Measurements from ENCODE around the gene UGT2B17.
"Not testable (repeated sequence)": the region's sequence is repeated elsewhere in the genome, so short reads cannot be mapped to it uniquely, and the experiment has no call there.

UGT2B17 gene

GRCh38 chr4:68569036-68569435 lies 7.1 kb downstream of the UGT2B17 start:
- not testable (repeated sequence) for DNase-seq (ENCODE audit: low read depth, low spot score)

- not testable (repeated sequence) for DNase-seq (ENCODE audit: low read depth, low spot score)
These were observed 7.6 kb downstream of the UGT2B17 start for GRCh38 chr4:68568535-68568934.

GRCh38 chr4:68566364-68566763 lies 9.8 kb downstream of the UGT2B17 start:
- not testable (repeated sequence) for DNase-seq (ENCODE audit: low read depth, low spot score)

- DNase-seq (ENCODE audit: low read depth, low spot score) = not testable (repeated sequence)
These were observed 11.0 kb downstream of the UGT2B17 start for GRCh38 chr4:68565082-68565481.

- DNase-seq (ENCODE audit: low read depth, low spot score) = not testable (repeated sequence)
These were observed 15.6 kb downstream of the UGT2B17 start for GRCh38 chr4:68560364-68561070.

GRCh38 chr4:68553830-68554229 lies 22.3 kb downstream of the UGT2B17 start:
- DNase-seq (ENCODE audit: low read depth, low spot score) = not testable (repeated sequence)

- DNase-seq (ENCODE audit: low read depth, low spot score) = not testable (repeated sequence)
These were observed 23.0 kb downstream of the UGT2B17 start for GRCh38 chr4:68552818-68553811.

- not testable (repeated sequence) for DNase-seq (ENCODE audit: low read depth, low spot score)
These were observed 33.4 kb downstream of the UGT2B17 start for GRCh38 chr4:68542742-68543141.

- no peak for DNase-seq (ENCODE audit: low read depth, low spot score)
These were observed 39.7 kb downstream of the UGT2B17 start for GRCh38 chr4:68536375-68536774.

GRCh38 chr4:68535974-68536373 lies 40.1 kb downstream of the UGT2B17 start:
- DNase-seq (ENCODE audit: low read depth, low spot score) = no peak

- peak; percentile 28 for DNase-seq (ENCODE audit: low read depth, low spot score)
These were observed 53.9 kb downstream of the UGT2B17 start for GRCh38 chr4:68522232-68522631.

GRCh38 chr4:68520985-68521384 lies 55.1 kb downstream of the UGT2B17 start:
- no peak for DNase-seq (ENCODE audit: low read depth, low spot score)

GRCh38 chr4:68518889-68519288 lies 57.2 kb downstream of the UGT2B17 start:
- no peak for DNase-seq (ENCODE audit: low read depth, low spot score)

- DNase-seq (ENCODE audit: low read depth, low spot score) = not testable (repeated sequence)
These were observed 70.7 kb downstream of the UGT2B17 start for GRCh38 chr4:68505452-68505851.

GRCh38 chr4:68504836-68505235 lies 71.3 kb downstream of the UGT2B17 start:
- DNase-seq (ENCODE audit: low read depth, low spot score) = not testable (repeated sequence)

GRCh38 chr4:68503462-68503861 lies 72.7 kb downstream of the UGT2B17 start:
- DNase-seq (ENCODE audit: low read depth, low spot score) = not testable (repeated sequence)

- no peak for DNase-seq (ENCODE audit: low read depth, low spot score)
These were observed 77.1 kb downstream of the UGT2B17 start for GRCh38 chr4:68499021-68499420.

- DNase-seq (ENCODE audit: low read depth, low spot score) = peak; percentile 77
These were observed 77.6 kb downstream of the UGT2B17 start for GRCh38 chr4:68498413-68499007.

- peak; percentile 21 for DNase-seq (ENCODE audit: low read depth, low spot score)
These were observed 81.4 kb downstream of the UGT2B17 start for GRCh38 chr4:68494688-68495087.

GRCh38 chr4:68490826-68491457 lies 85.2 kb downstream of the UGT2B17 start:
- DNase-seq (ENCODE audit: low read depth, low spot score) = peak; percentile 5

GRCh38 chr4:68489338-68489737 lies 86.8 kb downstream of the UGT2B17 start:
- no peak for DNase-seq (ENCODE audit: low read depth, low spot score)

Measured in astrocyte of the hippocampus (primary cell).